Thoracic aorta (tissue), 2 donors: ENCODE measurements around the gene DDX4. TPM values are rescaled to one million over a fixed set of nuclear protein-coding genes. Genes with fewer than 3 reads are reported as not detected.
"Not testable (repeated sequence)": the region's sequence is repeated elsewhere in the genome, so short reads cannot be mapped to it uniquely, and the experiment has no call there.

Experiments used
- ATAC-seq: fragments of 150-250 bp; one replicate; pipeline ENCODE4 v1.8.0; 2017; ENCODE audit warnings: low read depth; ENCODE audit not compliant: insufficient number of reproducible peaks, low FRiP score
- DNase-seq: peaks from one replicate; pipeline ENCODE4 v3.0.0-alpha.2; 2020; ENCODE audit warnings: low spot score
- H3K27ac ChIP-seq, 2 donors: fragments of 200-600 bp; sonication (generic); 1 replicate in 1 of 2; 2 replicates in 1 of 2; pipeline ENCODE4 v1.5.1; 2016; ENCODE audit warnings: mild to moderate bottlenecking in 2 of 2, moderate library complexity in 2 of 2
- H3K27me3 ChIP-seq: fragments of 200-600 bp; sonication (generic); replicated peaks from 2 replicates; pipeline ENCODE4 v1.6.0; 2016; ENCODE audit warnings: mild to moderate bottlenecking; ENCODE audit not compliant: insufficient read depth
- H3K36me3 ChIP-seq: fragments of 200-600 bp; sonication (generic); one replicate; pipeline ENCODE4 v1.5.1; 2016
- H3K4me1 ChIP-seq, 2 donors: fragments of 200-600 bp; sonication (generic); 1 replicate in 1 of 2; 2 replicates in 1 of 2; pipeline versions ENCODE4 v1.5.1 to v1.6.0; 2016; ENCODE audit warnings: low read depth in 2 of 2, mild to moderate bottlenecking in 1 of 2; ENCODE audit not compliant: control insufficient read depth in 1 of 2
- H3K4me3 ChIP-seq: fragments of 200-600 bp; sonication (generic); 2 replicates; pipeline ENCODE4 v1.5.1; 2016; ENCODE audit warnings: mild to moderate bottlenecking
- H3K9me3 ChIP-seq: fragments of 200-600 bp; sonication (generic); 2 replicates; pipeline ENCODE4 v1.5.1; 2016
- CTCF ChIP-seq: fragments of 200-600 bp; sonication (generic); IDR thresholded peaks from one replicate; pipeline ENCODE4 v1.5.1; 2019; ENCODE audit warnings: antibody characterized with exemption
- total RNA-seq, 2 donors: library from RNA; depleted of rRNA; stranded (reverse); fragments of >200 nt; gene quantifications; one replicate each; pipeline versions ENCODE4 v1.1.0 to v1.2.3, GENCODE V29; 2016

Gene DDX4
- total RNA-seq, 2 donors from 2014 or later: not detected

GRCh38 chr5:55750063-55750462, 12.2 kb downstream of the DDX4 start:
- no peaks in the 10 kb centered on the region for H3K36me3 ChIP-seq
- no peak overlapping the region for H3K4me3 ChIP-seq
- no peaks in the 10 kb centered on the region for H3K27me3 ChIP-seq
- no peak for TF ChIP-seq CTCF
- DNase-seq (no peak), ATAC-seq (no peak)
- no peak overlapping the region for H3K27ac ChIP-seq
- H3K4me1 ChIP-seq: no peaks in the 10 kb centered on the region
- H3K9me3 ChIP-seq: no peaks in the 10 kb centered on the region

- DNase-seq (no peak), ATAC-seq (no peak)
- Histone ChIP-seq H3K27ac (no peak overlapping the region), H3K27me3 (no peaks in the 10 kb centered on the region), H3K9me3 (no peaks in the 10 kb centered on the region), H3K36me3 (no peaks in the 10 kb centered on the region), H3K4me3 (no peak overlapping the region), H3K4me1 (no peaks in the 10 kb centered on the region)
- TF ChIP-seq CTCF: no peak
These were observed 12.6 kb downstream of the DDX4 start for GRCh38 chr5:55750499-55750898.

- no peak for ATAC-seq
- H3K36me3 ChIP-seq: no peaks in the 10 kb centered on the region
- H3K4me3 ChIP-seq: no peak overlapping the region
- DNase-seq: no peak
- no peak overlapping the region for H3K27ac ChIP-seq
- no peak for TF ChIP-seq CTCF
- no peaks in the 10 kb centered on the region for H3K9me3 ChIP-seq
- H3K27me3 ChIP-seq: no peaks in the 10 kb centered on the region
- no peaks in the 10 kb centered on the region for H3K4me1 ChIP-seq
These were observed 20.4 kb downstream of the DDX4 start for GRCh38 chr5:55758231-55758630.

GRCh38 chr5:55758714-55759113, 20.9 kb downstream of the DDX4 start:
- ATAC-seq (no peak), DNase-seq (no peak)
- Histone ChIP-seq H3K9me3 (no peaks in the 10 kb centered on the region), H3K27me3 (no peaks in the 10 kb centered on the region), H3K36me3 (no peaks in the 10 kb centered on the region), H3K4me3 (no peak overlapping the region), H3K27ac (no peak overlapping the region), H3K4me1 (no peaks in the 10 kb centered on the region)
- TF ChIP-seq CTCF: no peak

- not testable (repeated sequence) for H3K36me3 ChIP-seq, H3K4me3 ChIP-seq
These were observed 23.9 kb downstream of the DDX4 start for GRCh38 chr5:55761721-55762120.

GRCh38 chr5:55763746-55764420, 26.0 kb downstream of the DDX4 start:
- DNase-seq (no peak), ATAC-seq (no peak)
- no peak overlapping the region for H3K27ac ChIP-seq
- TF ChIP-seq CTCF: no peak
- no peaks in the 10 kb centered on the region for H3K9me3 ChIP-seq
- no peaks in the 10 kb centered on the region for H3K27me3 ChIP-seq
- no peak overlapping the region for H3K4me3 ChIP-seq
- H3K4me1 ChIP-seq: peaks cover 0 to 8% of the 10 kb centered on the region in 2 donors
- no peaks in the 10 kb centered on the region for H3K36me3 ChIP-seq

More at GRCh38 chr5:55761721-55762120, 23.9 kb downstream of the DDX4 start:
- not testable (repeated sequence) for DNase-seq, H3K9me3 ChIP-seq, H3K27ac ChIP-seq, ATAC-seq, H3K4me1 ChIP-seq, H3K27me3 ChIP-seq
